Uterus (tissue), 2 donors: ENCODE results near the gene TPT1.

Experiments
- CTCF ChIP-seq, 4 experiments: fragments of 200-600 bp in 2 of 4; fragments of 450-650 bp in 2 of 4; sonication (generic) in 2 of 4; IDR thresholded peaks; one replicate each; pipeline ENCODE4 v1.5.1; 2016 to 2019; ENCODE audit warnings: antibody characterized with exemption in 4 of 4, mild to moderate bottlenecking in 2 of 4, moderate library complexity in 1 of 4
- POLR2A ChIP-seq, 2 donors: fragments of 450-650 bp; IDR thresholded peaks; one replicate each; pipeline ENCODE4 v1.6.1; 2016; ENCODE audit warnings: antibody characterized with exemption in 2 of 2, mild to moderate bottlenecking in 1 of 2, moderate library complexity in 1 of 2

- no peak for TF ChIP-seq CTCF (IDR thresholded peaks at IDR 0.05)
- no peak for TF ChIP-seq POLR2A (IDR thresholded peaks at IDR 0.05)
Measured at GRCh38 chr13:45364876-45365557, 24.0 kb upstream of the TPT1 start.
